ENCODE results near the gene PRSS27.
"Not testable (repeated sequence)": the region's sequence is repeated elsewhere in the genome, so short reads cannot be mapped to it uniquely, and the experiment has no call there.

The PRSS27 gene

DNA sequence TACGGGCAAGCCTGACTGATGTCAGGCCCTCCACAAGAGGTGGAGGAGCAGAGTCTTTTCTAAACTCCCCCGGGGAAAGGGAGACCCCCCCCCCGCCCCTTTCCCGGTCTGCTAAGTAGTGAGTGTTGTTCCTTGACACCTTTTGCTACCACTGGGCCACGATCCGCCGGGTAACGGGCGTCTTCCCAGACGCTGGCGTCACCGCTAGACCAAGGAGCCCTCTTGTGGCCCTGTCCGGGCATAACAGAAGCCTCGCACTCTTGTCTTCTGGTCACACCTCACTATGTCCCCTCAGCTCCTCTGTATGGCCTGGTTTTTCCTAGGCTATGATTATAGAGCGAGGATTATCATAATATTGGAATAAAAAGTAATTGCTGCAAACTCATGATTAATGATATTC is 50.0 kb downstream of the PRSS27 start:
- peak in 1 of 2 experiments; percentile 20 for DNase-seq

DNA sequence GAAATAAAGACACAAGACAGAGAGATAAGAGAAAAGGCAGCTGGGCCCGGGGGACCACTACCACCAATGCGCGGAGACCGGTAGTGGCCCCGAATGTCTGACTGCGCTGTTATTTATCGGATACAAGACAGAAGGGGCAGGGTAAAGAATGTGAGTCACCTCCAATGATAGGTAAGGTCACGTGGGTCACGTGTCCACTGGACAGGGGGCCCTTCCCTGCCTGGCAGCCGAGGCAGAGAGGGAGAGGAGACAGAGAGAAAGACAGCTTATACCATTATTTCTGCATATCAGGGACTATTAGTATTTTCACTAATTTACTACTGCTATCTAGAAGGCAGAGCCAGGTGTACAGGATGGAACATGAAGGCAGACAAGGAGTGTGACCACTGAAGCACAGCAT is 50.4 kb downstream of the PRSS27 start:
- DNase-seq = not testable (repeated sequence)

DNA sequence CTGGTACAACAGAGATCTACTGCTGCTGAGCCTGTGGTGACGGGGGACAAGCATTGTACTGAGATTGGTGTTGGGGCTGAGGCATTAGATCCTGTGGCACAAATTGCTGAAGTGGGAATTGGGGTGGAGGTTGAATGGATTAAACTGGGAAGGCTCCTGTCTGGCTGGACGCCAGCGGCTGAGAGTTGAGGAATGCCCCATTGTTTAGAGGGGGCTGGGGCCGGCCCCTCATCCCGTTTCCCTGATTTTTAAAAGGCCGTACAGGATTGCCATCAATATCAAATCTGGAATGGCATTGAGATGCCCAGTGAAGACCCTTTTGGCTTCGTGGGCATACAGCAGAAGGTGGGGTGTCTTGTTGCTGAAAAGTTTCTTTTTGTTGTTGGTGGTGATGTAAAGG is 53.4 kb downstream of the PRSS27 start:
- DNase-seq = not testable (repeated sequence)

DNA sequence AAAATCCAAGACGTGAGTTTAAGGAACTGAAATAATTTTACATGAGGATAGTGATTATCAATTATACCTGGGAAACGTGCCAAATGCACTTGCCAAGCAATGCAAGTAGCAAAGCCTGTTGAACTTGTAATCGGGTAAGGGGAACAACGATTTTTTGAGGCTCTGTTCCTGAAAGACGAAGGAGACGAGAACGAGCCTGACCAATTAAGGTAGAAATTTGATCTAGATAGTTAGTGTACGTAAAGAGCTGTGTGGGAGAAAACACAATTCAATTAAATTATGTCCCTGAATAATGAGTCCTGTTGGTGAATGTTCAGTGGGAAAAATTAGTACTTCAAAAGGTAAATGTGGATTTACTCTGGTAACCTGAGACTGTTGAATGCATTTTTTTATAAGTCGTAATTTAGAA is 55.4 kb downstream of the PRSS27 start:
- DNase-seq = no peak

DNA sequence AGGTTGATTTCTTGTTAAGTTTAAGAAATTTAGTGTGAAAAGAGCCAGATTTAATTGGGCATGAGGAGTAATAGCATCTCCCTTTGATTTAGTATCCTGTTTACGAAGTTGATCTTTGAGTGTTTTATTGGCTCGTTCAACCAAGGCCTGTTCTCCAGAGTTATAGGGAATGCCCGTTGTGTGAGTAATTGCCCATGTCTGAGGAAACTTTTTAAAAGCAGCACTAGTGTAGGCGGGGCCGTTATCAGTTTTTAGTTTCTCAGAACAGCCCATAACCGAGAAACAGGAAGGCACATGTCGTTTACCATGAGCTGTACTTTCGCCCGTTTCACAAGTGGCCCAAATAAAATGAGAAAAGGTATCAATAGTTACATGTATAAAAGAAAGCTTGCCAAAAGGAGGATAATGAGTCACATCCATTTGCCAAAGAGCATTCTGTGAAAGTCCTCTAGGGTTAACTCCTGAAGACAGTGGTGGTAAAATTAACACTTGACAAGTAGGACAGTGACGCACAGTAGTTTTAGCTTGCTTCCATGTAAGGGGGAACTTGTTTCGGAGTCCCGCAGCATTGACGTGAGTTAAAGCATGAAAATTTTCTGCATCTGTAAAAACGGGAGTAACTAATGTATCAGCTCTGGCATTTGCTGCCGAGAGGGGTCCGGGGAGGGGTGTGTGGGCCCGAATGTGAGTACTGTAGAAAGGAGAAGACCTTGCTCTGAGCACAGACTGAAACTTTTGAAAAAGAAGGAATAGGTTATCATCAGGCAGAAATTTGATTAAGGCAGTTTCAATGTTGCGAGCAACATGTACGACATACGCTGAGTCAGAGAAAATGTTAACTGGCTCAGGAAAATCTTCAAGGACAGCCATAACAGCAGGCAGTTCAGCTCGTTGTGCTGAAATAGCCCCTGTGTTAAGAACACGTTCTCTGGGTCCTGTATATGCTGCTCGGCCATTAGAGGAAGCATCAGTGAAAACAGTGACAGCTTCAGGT is 56.2 kb downstream of the PRSS27 start:
- no peak for DNase-seq
